ENCODE data around the gene HOXB4.
A peak's percentile ranks its signal among the peaks of the same experiment; 100 is the strongest.

Gene HOXB4

GRCh38 chr17:48615047-48615962 lies 37.2 kb upstream of the HOXB4 start, which contains the start of gene HOXB8:
Gene HOXB8, minus strand, starts transcription at chr17:48615292. Its CDS starts 588 bp downstream, at chr17:48614704.
- DNase-seq (ENCODE audit: low read depth in 2 of 2): no peak

- DNase-seq (ENCODE audit: low read depth in 2 of 2): no peak
These were observed 35.9 kb upstream of the HOXB4 start for GRCh38 chr17:48613862-48614694.

GRCh38 chr17:48612854-48613691 lies 34.9 kb upstream of the HOXB4 start:
- DNase-seq (ENCODE audit: low read depth in 2 of 2): no peak

- no peak for DNase-seq (ENCODE audit: low read depth in 2 of 2)
These were observed 34.3 kb upstream of the HOXB4 start for GRCh38 chr17:48612456-48612853.

GRCh38 chr17:48611681-48612455 lies 33.7 kb upstream of the HOXB4 start:
- DNase-seq (ENCODE audit: low read depth in 2 of 2): no peak

GRCh38 chr17:48611213-48611612 lies 33.1 kb upstream of the HOXB4 start:
- DNase-seq (ENCODE audit: low read depth in 2 of 2): no peak

- DNase-seq (ENCODE audit: low read depth in 2 of 2): peak in 1 of 2 donors; percentile 34
These were observed 32.4 kb upstream of the HOXB4 start, which contains the start of gene HOXB7 for GRCh38 chr17:48610282-48611211. Gene HOXB7, minus strand, starts transcription at chr17:48611017. Its CDS starts 99 bp downstream, at chr17:48610918.

- no peak for DNase-seq (ENCODE audit: low read depth in 2 of 2)
These were observed 31.7 kb upstream of the HOXB4 start for GRCh38 chr17:48609759-48610281.

GRCh38 chr17:48609033-48609432 lies 30.9 kb upstream of the HOXB4 start:
- DNase-seq (ENCODE audit: low read depth in 2 of 2): no peak

- DNase-seq (ENCODE audit: low read depth in 2 of 2): no peak
These were observed 30.3 kb upstream of the HOXB4 start for GRCh38 chr17:48608494-48608834.

- no peak for DNase-seq (ENCODE audit: low read depth in 2 of 2)
These were observed 28.9 kb upstream of the HOXB4 start for GRCh38 chr17:48606892-48607614.

- no peak for DNase-seq (ENCODE audit: low read depth in 2 of 2)
These were observed 28.1 kb upstream of the HOXB4 start for GRCh38 chr17:48605991-48606891.

- DNase-seq (ENCODE audit: low read depth in 2 of 2): no peak
These were observed 27.3 kb upstream of the HOXB4 start for GRCh38 chr17:48605409-48605919.

- DNase-seq (ENCODE audit: low read depth in 2 of 2): no peak
These were observed 26.7 kb upstream of the HOXB4 start, which contains the start of gene HOXB6 for GRCh38 chr17:48604770-48605329. Gene HOXB6, minus strand, starts transcription at chr17:48604986. Its CDS starts 6,836 bp downstream, at chr17:48598150.

GRCh38 chr17:48603959-48604769 lies 26.0 kb upstream of the HOXB4 start:
- no peak for DNase-seq (ENCODE audit: low read depth in 2 of 2)

All from stimulated activated CD4-positive, alpha-beta T cell treated with anti-CD3 and anti-CD28 coated beads, Interleukin-1b, Interleukin-23, amount 100 ng/mL, for 1 hour (primary cell).